ENCODE results near the gene PCDHGB3. TPM values are rescaled to one million over a fixed set of nuclear protein-coding genes. Genes with fewer than 3 reads are reported as not detected.

PCDHGB3 gene
- total and polyA plus RNA-seq, 10 of the 15 experiments (the other 5 are each of a cell fraction or from before 2014, with no cell fraction given), result 0.12 to 0.50 (median 0.20) TPM; not detected in 4

DNA sequence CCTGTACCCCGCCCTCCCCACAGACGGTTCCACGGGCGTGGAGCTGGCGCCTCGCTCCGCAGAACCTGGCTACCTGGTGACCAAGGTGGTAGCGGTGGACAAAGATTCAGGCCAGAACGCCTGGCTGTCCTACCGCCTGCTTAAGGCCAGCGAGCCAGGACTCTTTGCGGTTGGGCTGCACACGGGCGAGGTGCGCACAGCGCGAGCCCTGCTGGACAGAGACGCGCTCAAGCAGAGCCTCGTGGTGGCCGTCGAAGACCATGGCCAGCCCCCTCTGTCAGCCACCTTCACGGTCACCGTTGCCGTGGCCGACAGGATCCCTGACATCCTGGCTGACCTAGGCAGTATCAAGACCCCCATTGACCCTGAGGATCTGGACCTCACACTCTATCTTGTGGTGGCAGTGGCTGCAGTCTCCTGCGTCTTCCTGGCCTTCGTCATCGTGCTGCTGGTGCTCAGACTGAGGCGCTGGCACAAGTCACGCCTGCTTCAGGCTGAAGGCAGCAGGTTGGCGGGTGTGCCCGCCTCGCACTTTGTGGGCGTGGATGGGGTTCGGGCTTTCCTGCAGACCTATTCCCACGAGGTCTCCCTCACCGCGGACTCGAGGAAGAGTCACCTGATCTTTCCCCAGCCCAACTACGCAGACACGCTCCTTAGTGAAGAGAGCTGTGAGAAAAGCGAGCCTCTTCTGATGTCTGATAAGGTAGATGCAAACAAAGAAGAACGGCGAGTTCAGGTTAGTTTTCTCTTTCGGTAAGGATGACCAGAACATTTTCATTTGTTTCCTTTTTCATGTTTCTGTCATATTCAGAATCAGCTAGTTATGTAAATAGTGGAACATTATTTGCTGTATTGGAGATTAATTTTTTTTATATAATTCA lies 3.8 kb upstream of the PCDHGB3 start:
- TF ChIP-seq, protein P1, sequence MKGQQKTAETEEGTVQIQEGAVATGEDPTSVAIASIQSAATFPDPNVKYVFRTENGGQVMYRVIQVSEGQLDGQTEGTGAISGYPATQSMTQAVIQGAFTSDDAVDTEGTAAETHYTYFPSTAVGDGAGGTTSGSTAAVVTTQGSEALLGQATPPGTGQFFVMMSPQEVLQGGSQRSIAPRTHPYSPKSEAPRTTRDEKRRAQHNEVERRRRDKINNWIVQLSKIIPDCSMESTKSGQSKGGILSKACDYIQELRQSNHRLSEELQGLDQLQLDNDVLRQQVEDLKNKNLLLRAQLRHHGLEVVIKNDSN (IDR thresholded peaks at IDR 0.05; ENCODE audit: borderline replicate concordance, extremely low read length, insufficient read depth, low read depth, low read length), result no peak
- TF ChIP-seq PAX5 (IDR thresholded peaks at IDR 0.05; ENCODE audit: borderline replicate concordance, low read depth, low read length) (no peak), BACH1 (IDR thresholded peaks at IDR 0.05; ENCODE audit: borderline replicate concordance) (no peak), RCOR1 (conservative IDR thresholded peaks at IDR 0.05; ENCODE audit: low read depth, low read length) (no peak), NFYB (IDR thresholded peaks at IDR 0.05; ENCODE audit: insufficient read depth, low read depth, low read length) (no peak), YBX1 (IDR thresholded peaks at IDR 0.05) (no peak), ASH2L (IDR thresholded peaks at IDR 0.05; ENCODE audit: borderline replicate concordance, low read depth) (no peak), YY1 (IDR thresholded peaks at IDR 0.05; ENCODE audit: low read depth, low read length) (no peak), TCF12 (IDR thresholded peaks at IDR 0.05; ENCODE audit: low read depth, low read length) (no peak), HCFC1 (IDR thresholded peaks at IDR 0.05; ENCODE audit: low read length) (no peak), POU2F2 (IDR thresholded peaks at IDR 0.05; ENCODE audit: borderline replicate concordance, low read depth, low read length) (no peak), FOXM1 (IDR thresholded peaks at IDR 0.05; ENCODE audit: low read depth, low read length) (no peak), NFIC (IDR thresholded peaks at IDR 0.05; ENCODE audit: low read depth, low read length) (no peak), NFXL1 (IDR thresholded peaks at IDR 0.05; ENCODE audit: borderline replicate concordance) (no peak)
- TF ChIP-seq, protein P2, sequence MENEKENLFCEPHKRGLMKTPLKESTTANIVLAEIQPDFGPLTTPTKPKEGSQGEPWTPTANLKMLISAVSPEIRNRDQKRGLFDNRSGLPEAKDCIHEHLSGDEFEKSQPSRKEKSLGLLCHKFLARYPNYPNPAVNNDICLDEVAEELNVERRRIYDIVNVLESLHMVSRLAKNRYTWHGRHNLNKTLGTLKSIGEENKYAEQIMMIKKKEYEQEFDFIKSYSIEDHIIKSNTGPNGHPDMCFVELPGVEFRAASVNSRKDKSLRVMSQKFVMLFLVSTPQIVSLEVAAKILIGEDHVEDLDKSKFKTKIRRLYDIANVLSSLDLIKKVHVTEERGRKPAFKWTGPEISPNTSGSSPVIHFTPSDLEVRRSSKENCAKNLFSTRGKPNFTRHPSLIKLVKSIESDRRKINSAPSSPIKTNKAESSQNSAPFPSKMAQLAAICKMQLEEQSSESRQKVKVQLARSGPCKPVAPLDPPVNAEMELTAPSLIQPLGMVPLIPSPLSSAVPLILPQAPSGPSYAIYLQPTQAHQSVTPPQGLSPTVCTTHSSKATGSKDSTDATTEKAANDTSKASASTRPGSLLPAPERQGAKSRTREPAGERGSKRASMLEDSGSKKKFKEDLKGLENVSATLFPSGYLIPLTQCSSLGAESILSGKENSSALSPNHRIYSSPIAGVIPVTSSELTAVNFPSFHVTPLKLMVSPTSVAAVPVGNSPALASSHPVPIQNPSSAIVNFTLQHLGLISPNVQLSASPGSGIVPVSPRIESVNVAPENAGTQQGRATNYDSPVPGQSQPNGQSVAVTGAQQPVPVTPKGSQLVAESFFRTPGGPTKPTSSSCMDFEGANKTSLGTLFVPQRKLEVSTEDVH (IDR thresholded peaks at IDR 0.05; ENCODE audit: low read depth, partially characterized antibody), result no peak
- TF ChIP-seq, protein P3, sequence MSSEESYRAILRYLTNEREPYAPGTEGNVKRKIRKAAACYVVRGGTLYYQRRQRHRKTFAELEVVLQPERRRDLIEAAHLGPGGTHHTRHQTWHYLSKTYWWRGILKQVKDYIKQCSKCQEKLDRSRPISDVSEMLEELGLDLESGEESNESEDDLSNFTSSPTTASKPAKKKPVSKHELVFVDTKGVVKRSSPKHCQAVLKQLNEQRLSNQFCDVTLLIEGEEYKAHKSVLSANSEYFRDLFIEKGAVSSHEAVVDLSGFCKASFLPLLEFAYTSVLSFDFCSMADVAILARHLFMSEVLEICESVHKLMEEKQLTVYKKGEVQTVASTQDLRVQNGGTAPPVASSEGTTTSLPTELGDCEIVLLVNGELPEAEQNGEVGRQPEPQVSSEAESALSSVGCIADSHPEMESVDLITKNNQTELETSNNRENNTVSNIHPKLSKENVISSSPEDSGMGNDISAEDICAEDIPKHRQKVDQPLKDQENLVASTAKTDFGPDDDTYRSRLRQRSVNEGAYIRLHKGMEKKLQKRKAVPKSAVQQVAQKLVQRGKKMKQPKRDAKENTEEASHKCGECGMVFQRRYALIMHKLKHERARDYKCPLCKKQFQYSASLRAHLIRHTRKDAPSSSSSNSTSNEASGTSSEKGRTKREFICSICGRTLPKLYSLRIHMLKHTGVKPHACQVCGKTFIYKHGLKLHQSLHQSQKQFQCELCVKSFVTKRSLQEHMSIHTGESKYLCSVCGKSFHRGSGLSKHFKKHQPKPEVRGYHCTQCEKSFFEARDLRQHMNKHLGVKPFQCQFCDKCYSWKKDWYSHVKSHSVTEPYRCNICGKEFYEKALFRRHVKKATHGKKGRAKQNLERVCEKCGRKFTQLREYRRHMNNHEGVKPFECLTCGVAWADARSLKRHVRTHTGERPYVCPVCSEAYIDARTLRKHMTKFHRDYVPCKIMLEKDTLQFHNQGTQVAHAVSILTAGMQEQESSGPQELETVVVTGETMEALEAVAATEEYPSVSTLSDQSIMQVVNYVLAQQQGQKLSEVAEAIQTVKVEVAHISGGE (CRISPR knock-in tag; IDR thresholded peaks at IDR 0.05), result no peak
- CTCF ChIA-PET, result interaction anchor here (1.3 kb wide), 1 partner anchor 197 kb away, joined by 3 read pairs; no protein-coding TSS in a partner anchor
- SMC1A ChIA-PET (ENCODE audit: uncharacterized antibody, unreplicated experiment), result no interaction called here
- peaks cover 13% of the 10 kb centered on the region; the same call in 1 of the 3 replicates for H3K9me3 ChIP-seq (replicated peaks; ENCODE audit: control insufficient read depth, insufficient read depth, low read length)
- no peak for DNase-seq (ENCODE audit: low read depth, low spot score)
- no TSS peak for BruUV-seq (replicated peaks)
- WGBS (ENCODE audit: insufficient coverage, insufficient replicate concordance, low lambda C conversion rate, missing lambda C conversion rate), result 66% methylated on average over 46 of the region's 46 CpGs
- no peak overlapping the region for H2AFZ ChIP-seq (ENCODE audit: control insufficient read depth, low read depth, low read length)
- in situ Hi-C loops (cut with MboI) (no loop called here), intact Hi-C loops (cut with micrococcal nuclease; ENCODE audit: unreplicated experiment) (no loop called here)
- RAD21 ChIA-PET (ENCODE audit: unreplicated experiment), result no interaction called here
- FAIRE-seq, result no peak
- no peak overlapping the region for H3K9ac ChIP-seq (ENCODE audit: control insufficient read depth, insufficient read depth, low read length)
- no peaks in the 10 kb centered on the region for H4K20me1 ChIP-seq (ENCODE audit: control insufficient read depth, insufficient read depth)
- H3K79me2 ChIP-seq (ENCODE audit: control insufficient read depth, insufficient read depth, low read length), result no peaks in the 10 kb centered on the region
- H3K4me3 ChIP-seq, result no peak overlapping the region
- no peak overlapping the region for H3K27ac ChIP-seq (ENCODE audit: control insufficient read depth, insufficient read depth)
- H3K4me2 ChIP-seq (ENCODE audit: control insufficient read depth, insufficient read depth), result no peak overlapping the region
- no peaks in the 10 kb centered on the region for H3K4me1 ChIP-seq (ENCODE audit: control insufficient read depth, insufficient read depth, low read length)
- no peaks in the 10 kb centered on the region; a peak in 1 of 4 replicates for H3K27me3 ChIP-seq (replicated peaks in 1 of 2; ENCODE audit: control insufficient read depth in 2 of 2, insufficient read depth in 2 of 2, low read length in 1 of 2)
- POLR2A ChIA-PET, result no interaction called here
- no peak for ATAC-seq
- H3K36me3 ChIP-seq (ENCODE audit: control insufficient read depth in 2 of 2, insufficient read depth in 2 of 2, low read length in 1 of 2), result no peaks in the 10 kb centered on the region
